Measurements from ENCODE around the gene MIR17HG.
"Not testable (repeated sequence)": the region's sequence is repeated elsewhere in the genome, so short reads cannot be mapped to it uniquely, and the experiment has no call there.

Gene MIR17HG

DNA sequence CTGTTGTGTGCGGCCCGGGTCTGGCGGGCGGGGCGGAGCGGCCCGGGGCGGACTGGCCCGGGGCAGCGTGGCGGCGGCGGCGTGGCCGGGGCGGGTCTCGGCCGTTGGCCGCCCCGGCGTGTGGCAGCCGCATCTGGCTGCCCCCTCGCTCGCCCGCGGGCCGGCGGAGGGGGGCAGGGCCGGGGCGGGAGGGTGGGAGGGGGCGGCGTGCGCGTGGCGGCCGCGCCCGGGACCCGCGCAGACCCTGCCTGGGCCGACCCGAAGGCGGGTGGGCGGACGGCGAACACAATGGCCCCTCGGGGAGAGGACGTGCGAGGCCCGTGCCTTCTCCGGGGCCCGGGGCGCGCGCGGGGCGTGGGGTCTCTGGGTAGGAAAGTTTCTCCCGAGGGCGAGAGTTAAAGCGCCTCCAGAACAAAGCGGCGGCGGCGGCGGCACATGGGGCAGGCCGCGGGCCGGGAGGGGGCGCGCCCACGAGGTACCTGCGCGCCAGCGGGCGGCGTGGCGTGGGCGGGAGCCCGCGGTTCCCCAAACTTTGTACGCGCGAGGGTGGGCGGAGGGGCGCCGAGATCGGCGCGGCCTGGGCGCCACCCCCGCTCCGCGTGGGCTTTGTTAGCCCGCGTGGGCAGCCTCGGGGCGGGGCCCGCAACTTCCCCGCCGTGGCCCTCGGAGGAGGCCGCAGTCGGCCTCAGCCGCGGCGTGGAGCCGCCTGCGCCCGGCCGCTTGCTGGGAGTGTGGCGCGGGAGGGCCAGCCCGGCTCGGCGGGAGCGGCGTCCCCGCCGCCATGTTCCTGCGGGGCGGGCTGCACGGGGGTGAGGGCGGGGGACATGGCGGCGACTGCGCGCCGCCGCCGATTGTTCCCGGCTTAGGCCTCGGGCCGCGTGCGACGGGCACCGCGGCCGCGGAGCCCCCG lies 764 bp downstream of the MIR17HG start:
- DNase-seq: peak; percentile 54

- peak; percentile 89 for DNase-seq
Measured at GRCh38 chr13:91348906-91349435, 1.5 kb downstream of the MIR17HG start.

- DNase-seq: no peak
Measured at GRCh38 chr13:91349992-91350911, 2.8 kb downstream of the MIR17HG start.

DNA sequence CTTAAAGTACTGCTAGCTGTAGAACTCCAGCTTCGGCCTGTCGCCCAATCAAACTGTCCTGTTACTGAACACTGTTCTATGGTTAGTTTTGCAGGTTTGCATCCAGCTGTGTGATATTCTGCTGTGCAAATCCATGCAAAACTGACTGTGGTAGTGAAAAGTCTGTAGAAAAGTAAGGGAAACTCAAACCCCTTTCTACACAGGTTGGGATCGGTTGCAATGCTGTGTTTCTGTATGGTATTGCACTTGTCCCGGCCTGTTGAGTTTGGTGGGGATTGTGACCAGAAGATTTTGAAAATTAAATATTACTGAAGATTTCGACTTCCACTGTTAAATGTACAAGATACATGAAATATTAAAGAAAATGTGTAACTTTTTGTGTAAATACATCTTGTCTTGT lies 3.6 kb downstream of the MIR17HG start:
- no peak for DNase-seq

DNA sequence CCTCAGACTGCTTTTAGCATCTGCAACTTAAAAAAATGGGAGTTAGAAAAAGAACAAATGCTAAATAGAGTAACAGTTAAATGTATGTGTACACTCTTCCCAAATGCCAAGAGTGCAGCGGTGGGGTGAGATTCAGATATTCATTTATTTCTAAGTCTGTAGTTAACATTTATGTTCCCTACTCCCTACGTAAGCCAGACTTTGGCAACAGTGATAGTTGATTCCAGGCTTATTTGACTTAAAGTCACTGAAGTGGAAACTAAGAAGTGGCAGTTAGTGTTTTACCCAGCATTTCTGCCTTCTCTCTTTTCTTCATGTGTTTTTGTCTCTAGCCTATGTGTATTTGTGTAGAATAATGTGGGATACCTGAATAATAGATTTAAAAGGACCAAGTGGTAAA lies 4.5 kb downstream of the MIR17HG start:
- DNase-seq: no peak

GRCh38 chr13:91352891-91353290 lies 5.4 kb downstream of the MIR17HG start:
- not testable (repeated sequence) for DNase-seq

DNA sequence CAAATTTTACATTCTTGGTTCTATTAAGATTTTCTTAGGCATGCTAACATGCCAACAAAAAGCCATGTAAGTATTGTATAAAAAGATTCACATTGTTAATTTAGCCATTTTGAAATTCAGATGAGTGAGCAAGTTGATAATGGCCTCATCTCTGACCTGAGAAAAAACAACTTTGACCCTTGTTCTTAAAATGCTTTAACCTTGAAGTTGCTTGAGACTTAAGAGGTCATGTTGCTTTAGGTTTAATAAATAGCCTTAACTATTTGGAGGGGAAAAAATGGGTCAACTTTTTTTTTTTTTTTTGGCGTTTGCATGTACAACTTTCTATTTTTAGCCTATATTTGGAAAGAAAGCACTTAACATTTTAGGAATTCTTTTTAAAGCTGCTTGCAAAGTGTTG lies 6.0 kb downstream of the MIR17HG start:
- DNase-seq: no peak

- DNase-seq: no peak
Measured at GRCh38 chr13:91355099-91355825, 7.8 kb downstream of the MIR17HG start.

- no peak for DNase-seq
Measured at GRCh38 chr13:91355826-91356710, 8.6 kb downstream of the MIR17HG start.

GRCh38 chr13:91356919-91357612 lies 9.6 kb downstream of the MIR17HG start:
- no peak for DNase-seq

DNA sequence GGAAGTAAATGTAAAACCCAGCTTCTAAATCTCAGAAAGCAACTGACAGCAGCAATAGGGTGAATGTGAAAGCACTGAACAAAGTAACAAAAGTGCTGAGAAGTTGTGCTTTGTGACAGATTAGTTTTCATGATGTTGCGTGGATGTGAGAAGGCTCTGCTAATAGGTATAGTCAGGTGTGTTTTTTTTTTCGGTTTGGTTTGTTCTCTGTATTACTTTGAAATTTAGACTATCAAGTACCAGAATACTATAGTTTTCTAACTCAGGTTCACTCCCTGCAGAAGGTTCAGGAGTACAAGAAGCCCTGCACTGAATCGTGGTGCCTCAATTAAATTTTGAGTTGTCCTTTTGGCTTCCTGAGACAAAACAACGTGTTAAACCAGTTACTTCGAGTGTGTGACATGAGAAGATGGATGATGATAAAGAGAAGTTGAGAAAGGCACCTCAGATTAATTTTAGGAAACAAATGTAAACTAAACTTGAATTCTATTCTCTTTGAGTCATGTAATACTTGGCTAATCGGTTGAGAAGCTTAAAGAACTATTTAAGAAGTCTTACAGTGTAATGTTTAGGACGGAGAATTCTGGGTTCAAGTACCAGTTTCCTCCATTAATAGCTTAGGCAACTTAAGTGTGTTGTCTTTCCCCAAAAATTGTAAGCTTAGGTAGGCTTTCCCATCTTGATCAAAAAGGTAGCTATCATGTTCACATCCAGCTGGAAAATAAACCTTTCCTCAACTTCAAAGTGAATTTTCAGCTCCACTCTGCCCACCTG lies 10.3 kb downstream of the MIR17HG start:
- DNase-seq: no peak

GRCh38 chr13:91358387-91358782 lies 10.9 kb downstream of the MIR17HG start:
- no peak for DNase-seq

DNA sequence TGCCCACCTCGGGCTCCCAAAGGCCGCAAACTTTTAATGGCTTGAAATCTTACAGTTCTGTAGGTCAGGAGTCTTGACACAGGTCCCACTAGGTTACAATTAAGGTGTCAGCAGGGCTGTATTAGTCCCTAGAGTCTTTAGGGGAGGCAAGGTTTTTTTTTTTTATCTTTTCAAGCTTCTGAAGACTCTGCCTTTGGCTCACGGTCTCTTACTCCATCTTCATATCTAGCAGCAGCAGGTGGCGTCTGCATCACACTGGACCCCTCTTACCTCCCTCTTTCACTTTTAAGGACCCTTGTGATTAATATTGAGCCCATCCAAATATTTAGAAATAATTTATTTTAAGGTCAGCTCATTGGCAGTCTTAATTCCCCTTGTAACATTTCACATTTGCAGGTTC lies 11.6 kb downstream of the MIR17HG start:
- DNase-seq: no peak

- DNase-seq: no peak
Measured at GRCh38 chr13:91359631-91360030, 12.1 kb downstream of the MIR17HG start.

GRCh38 chr13:91360246-91360751 lies 12.8 kb downstream of the MIR17HG start:
- no peak for DNase-seq

GRCh38 chr13:91361755-91362271 lies 14.3 kb downstream of the MIR17HG start:
- no peak for DNase-seq

- DNase-seq: no peak
Measured at GRCh38 chr13:91362908-91363307, 15.4 kb downstream of the MIR17HG start.

- DNase-seq: no peak
Measured at GRCh38 chr13:91368101-91368500, 20.6 kb downstream of the MIR17HG start.

- DNase-seq: no peak
Measured at GRCh38 chr13:91368676-91369440, 21.4 kb downstream of the MIR17HG start.
